NCI-H82 treated with DMSO at 0.1 percent for 48 hours (cell line): Measurements from ENCODE around the gene LARGE1.
A peak's percentile ranks its signal among the peaks of the same experiment; 100 is the strongest.

Experiments used
- DNase-seq: peaks from one replicate; lab custom pipeline; 2025; ENCODE audit not compliant: unreplicated experiment; lab: John Stamatoyannopoulos, UW

The LARGE1 gene

DNA sequence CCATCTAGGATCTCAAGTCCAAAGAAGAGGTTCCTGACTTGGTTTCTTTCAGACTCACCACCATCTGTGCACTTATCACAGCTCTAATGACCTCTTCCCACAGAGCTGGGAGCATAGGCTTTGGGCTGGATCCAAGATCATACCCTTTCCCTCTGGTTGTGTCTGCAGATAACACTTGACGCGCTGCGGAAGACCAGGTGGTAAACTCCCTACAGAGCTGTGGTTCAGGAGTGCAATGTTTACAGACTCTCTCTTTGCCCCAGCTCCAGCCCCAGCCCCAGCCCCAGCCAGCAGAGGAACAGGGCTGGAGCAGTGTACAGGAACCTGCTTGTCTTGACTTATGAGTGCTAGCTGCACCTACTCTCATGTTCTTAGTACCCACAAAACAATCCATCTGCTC, 587.7 kb downstream of the LARGE1 start:
- no peak for DNase-seq

GRCh38 chr22:33331017-33331416, 589.3 kb downstream of the LARGE1 start:
- no peak for DNase-seq

- DNase-seq: no peak
Observed at GRCh38 chr22:33330534-33330933, 589.7 kb downstream of the LARGE1 start.

DNA sequence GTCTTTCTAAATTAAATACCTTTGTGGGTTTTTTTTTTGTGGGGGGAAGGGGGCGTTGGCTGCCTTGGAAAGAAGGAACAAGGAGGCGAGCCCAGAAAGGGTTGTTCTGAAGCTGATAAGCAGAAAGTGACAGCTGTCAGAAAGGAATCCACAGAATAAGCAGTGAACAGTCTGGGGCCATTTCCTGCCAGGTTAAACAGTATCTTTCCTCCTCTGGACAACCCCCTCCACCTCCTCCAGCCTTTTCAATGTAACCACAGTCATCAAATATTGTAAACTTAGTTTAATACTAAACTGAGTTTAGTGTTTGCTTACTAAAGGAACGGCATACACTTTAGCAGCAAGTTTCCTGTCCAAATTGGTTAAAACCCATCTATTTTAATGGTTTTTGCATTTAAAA, 590.9 kb downstream of the LARGE1 start:
- DNase-seq: no peak

GRCh38 chr22:33328789-33329296, 591.4 kb downstream of the LARGE1 start:
- DNase-seq: no peak

DNA sequence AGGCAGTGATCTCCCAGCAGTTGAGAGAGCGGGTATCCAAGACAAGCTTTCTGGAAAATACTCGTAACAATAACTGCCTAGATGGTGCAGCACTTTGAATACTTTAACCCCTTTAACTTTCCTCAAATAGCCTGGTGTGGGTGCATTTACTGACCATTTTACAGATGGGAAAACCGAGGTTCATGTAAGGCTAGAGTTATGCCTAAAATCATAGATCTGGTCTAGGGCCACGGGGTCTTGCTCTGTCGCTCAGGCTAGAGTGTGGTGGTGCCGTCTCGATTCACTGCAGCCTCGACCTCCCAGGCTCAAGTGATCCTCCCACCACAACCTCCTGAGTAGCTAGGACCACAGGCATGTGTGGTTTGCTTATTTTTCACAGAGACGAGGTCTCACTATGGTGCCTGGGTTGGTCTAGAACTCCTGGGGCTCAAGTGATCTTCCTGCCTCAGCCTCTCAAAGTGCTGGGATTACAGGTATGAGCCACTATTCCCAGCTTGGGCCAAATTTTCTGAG, 592.9 kb downstream of the LARGE1 start:
- DNase-seq: no peak

DNA sequence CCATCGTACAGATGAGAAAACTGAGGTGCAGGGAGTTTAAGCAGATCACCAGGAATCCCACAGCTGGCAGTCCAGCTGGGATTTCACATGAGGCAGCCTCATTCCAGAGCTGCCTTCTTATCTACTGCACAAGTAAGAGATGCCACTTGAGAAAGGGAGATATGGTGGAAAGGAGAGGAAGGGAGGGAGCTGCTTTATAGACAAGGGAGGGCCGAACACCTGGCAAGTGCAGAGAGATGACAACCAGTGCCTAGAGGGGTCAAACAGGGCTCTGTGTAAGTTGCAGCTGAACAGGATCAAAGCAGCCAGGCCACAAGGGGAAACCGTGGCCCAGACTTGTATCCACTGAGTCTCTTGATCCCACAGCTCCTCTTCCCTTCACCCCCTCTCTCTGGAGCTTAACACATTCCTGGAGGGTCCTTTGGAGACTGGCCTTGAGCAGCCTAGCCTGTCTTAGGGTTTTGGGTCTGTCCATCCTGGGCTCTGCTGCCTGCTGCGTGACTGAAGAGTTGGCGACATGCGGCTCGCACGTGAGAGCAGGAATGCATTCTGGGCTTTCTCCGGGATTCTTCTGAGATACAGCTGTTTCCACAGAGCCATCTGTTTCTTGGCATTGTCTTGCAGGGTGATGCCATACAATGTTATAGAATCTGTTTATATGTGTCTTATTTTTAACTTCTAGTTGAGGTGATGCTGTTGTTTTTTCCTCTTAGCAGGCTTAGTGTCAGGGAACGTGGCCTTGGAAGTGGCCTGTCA, 593.6 kb downstream of the LARGE1 start:
- DNase-seq: no peak

GRCh38 chr22:33325232-33326004, 594.9 kb downstream of the LARGE1 start:
- DNase-seq: no peak

GRCh38 chr22:33324228-33324627, 596.0 kb downstream of the LARGE1 start:
- no peak for DNase-seq

- DNase-seq: no peak
Observed at GRCh38 chr22:33321466-33321865, 598.8 kb downstream of the LARGE1 start.

DNA sequence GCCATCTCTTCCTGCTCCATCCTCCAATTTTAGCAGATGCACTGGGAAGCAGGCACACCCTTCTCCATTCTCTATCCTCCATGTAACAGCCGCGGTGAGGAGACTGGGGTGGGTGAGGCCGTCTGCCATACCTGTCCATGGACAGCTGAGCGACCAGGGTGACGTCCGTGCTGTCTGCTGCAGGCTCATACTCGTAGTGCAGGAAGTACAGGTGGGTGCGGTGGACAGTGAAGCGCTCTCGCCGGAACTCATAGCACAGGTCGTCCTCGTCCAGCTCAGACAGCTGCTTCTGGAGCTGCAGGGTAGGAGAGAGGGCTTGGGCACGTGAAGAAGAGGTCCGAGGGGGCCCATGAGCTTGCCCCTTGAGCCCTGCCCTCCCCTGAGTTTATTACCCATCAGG, 604.3 kb downstream of the LARGE1 start:
- no peak for DNase-seq

DNA sequence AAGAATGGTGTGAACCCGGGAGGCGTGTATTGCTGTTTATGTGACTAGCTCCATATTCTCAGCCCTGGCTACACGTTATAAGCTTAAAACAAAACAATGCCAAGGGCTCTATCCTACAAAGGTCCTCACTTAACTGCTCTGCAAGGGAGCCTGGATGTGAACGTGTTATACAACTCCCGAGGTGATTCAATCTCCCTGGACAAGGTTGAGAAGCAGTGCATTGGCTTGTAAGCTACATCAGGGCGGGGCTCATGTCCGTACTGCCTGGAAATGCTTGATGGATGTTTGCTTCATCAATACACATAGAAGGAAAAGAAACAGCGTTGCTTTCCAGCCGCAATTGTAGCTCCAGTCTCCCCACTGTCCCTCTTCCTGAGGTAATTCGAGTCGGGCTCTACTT, 605.2 kb downstream of the LARGE1 start:
- DNase-seq: no peak

- DNase-seq: no peak
Observed at GRCh38 chr22:33314316-33314715, 606.0 kb downstream of the LARGE1 start.

DNA sequence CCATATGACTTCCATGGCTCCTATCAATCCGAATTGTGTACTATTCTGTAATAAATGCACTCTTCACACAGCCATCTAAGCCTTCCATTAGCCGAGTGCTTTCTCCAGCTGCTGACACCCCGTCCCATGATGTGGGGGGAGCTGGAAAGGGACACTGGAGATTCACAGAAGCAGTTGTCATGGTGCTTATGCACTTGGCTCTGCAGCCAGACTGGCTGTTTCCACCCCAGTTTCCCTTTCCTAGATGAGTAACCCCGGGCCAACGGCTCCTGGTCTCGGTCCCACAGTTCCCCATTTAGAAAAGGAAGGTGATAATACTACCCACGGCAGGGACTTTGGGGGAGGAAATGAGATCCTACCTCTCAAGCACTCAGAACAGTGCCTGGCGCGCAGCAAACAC, 617.2 kb downstream of the LARGE1 start:
- DNase-seq: no peak

DNA sequence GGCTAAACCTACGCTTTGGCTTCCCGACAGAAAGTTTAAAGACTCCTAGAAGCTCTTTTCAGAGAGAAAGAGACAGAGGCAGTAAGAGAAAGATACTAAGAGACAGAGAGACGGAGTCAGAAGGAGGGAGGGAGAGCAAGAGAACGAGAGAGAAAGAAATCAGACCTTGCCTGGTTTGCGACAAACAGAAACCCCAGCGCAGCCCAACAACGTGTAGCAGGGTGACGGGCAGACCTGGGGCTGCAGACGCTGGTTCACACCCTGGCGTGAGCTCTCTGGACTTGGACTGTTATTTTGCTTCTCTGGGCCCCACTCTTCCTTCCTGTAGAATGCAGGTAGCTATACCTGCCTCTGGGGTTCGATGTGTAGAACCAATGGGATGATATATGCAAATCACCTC, 617.7 kb downstream of the LARGE1 start:
- DNase-seq: no peak

DNA sequence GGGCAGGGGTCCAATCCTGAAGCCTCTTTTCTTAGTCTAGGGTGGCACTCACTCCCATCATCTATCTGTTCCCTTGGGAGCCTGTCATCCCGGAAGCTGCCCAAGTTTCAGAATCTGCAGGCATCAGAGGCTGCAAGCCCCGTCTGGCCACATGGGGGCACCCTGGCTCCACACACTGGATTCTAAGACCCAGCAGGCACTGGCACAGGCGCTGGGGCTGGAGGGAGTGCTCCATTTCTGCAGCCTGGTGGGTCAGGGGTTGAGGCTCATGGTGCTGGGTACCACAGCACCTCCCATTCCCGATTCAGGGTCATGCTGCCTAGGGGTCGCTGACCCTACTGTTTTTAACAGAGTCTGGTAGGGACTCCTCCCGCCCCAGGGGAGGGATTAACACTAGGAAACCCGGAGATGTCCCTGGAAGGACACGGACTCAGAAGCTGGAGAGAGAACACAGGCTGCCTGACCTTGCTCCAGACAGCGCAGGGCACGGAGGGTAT, 618.2 kb downstream of the LARGE1 start:
- DNase-seq: peak; percentile 19

GRCh38 chr22:33300165-33300564, 620.1 kb downstream of the LARGE1 start:
- DNase-seq: no peak

DNA sequence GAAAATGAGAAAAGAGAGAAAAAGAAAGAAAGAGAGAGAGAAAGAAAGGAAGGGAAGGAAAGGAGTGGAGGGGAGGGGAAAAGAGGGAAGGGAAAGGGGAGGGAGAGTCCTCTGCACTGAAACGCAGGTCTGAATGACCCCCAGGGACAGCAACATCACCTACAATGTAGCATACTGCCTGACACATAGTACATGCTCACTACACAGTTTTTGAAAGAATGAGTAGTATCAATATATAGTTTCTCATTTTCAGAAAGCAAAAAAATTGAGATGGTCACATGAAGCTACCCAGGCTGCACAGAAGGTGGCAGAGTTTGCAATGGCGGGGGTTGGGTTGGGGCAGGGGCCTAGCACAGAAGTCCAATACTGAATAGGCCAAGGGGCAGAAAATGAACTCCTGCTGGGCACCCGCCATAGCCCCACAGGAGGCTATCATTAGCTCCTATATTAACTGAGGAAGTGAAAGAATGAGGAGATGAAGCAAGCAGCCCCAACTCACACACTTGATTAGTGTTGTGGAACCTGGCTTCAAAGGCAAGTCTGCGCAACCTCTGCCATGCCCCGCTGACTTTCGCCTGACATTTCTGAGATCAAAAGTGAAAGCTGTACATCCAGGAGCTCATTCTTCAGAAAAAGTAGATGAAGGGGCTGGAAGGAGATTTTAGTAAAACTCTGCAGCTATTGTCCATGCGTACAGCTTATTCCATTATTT, 620.9 kb downstream of the LARGE1 start:
- no peak for DNase-seq

GRCh38 chr22:33296941-33297340, 623.3 kb downstream of the LARGE1 start:
- no peak for DNase-seq

GRCh38 chr22:33288078-33288477, 632.2 kb downstream of the LARGE1 start:
- no peak for DNase-seq

GRCh38 chr22:33275073-33275443, 645.2 kb downstream of the LARGE1 start:
- no peak for DNase-seq
